ENCODE measurements around the gene MBNL3.

MBNL3 gene

GRCh38 chrX:132384301-132384700 lies 104.5 kb downstream of the MBNL3 start:
- no peak overlapping the region for H3K4me3 Mint-ChIP-seq
- no peak for ATAC-seq

GRCh38 chrX:132382068-132382467 lies 106.8 kb downstream of the MBNL3 start:
- peak overlapping the region in 1 of 2 donors; percentile 80 for H3K27ac Mint-ChIP-seq
- DNase-seq (no peak), ATAC-seq (no peak)
- H3K9me3 Mint-ChIP-seq = no peaks in the 10 kb centered on the region
- no peaks in the 10 kb centered on the region for H3K4me1 Mint-ChIP-seq
- H3K27me3 Mint-ChIP-seq = no peaks in the 10 kb centered on the region
- no peak overlapping the region for H3K4me3 Mint-ChIP-seq

More at GRCh38 chrX:132384301-132384700, 104.5 kb downstream of the MBNL3 start:
- Mint-ChIP-seq H3K4me1 (no peaks in the 10 kb centered on the region), H3K27ac (no peak overlapping the region), H3K9me3 (no peaks in the 10 kb centered on the region), H3K27me3 (no peaks in the 10 kb centered on the region)
- DNase-seq = no peak

- H3K9me3 Mint-ChIP-seq = no peaks in the 10 kb centered on the region
- ATAC-seq (no peak), DNase-seq (no peak)
- no peak overlapping the region for H3K4me3 Mint-ChIP-seq
- H3K27ac Mint-ChIP-seq = no peak overlapping the region
- no peaks in the 10 kb centered on the region for H3K27me3 Mint-ChIP-seq
- no peaks in the 10 kb centered on the region for H3K4me1 Mint-ChIP-seq
These were observed 110.6 kb downstream of the MBNL3 start for GRCh38 chrX:132378281-132378680.

GRCh38 chrX:132375941-132376340 lies 112.9 kb downstream of the MBNL3 start:
- ATAC-seq (no peak), DNase-seq (no peak)
- Mint-ChIP-seq H3K4me3 (no peak overlapping the region), H3K9me3 (no peaks in the 10 kb centered on the region), H3K27ac (no peak overlapping the region), H3K4me1 (no peaks in the 10 kb centered on the region), H3K27me3 (no peaks in the 10 kb centered on the region)

- no peak for DNase-seq
- no peak overlapping the region for H3K4me3 Mint-ChIP-seq
- no peak overlapping the region for H3K27ac Mint-ChIP-seq
- H3K9me3 Mint-ChIP-seq = no peaks in the 10 kb centered on the region
- H3K4me1 Mint-ChIP-seq = no peaks in the 10 kb centered on the region
- no peaks in the 10 kb centered on the region for H3K27me3 Mint-ChIP-seq
- ATAC-seq = no peak
These were observed 115.2 kb downstream of the MBNL3 start for GRCh38 chrX:132373610-132374009.

- no peak for DNase-seq
- H3K27me3 Mint-ChIP-seq = no peaks in the 10 kb centered on the region
- H3K4me1 Mint-ChIP-seq = no peaks in the 10 kb centered on the region
- no peak overlapping the region for H3K4me3 Mint-ChIP-seq
- H3K9me3 Mint-ChIP-seq = no peaks in the 10 kb centered on the region
- H3K27ac Mint-ChIP-seq = no peak overlapping the region
- ATAC-seq = no peak
These were observed 119.1 kb downstream of the MBNL3 start for GRCh38 chrX:132369617-132370326.

GRCh38 chrX:132367984-132368383 lies 120.9 kb downstream of the MBNL3 start:
- no peaks in the 10 kb centered on the region for H3K27me3 Mint-ChIP-seq
- no peak for ATAC-seq
- no peak overlapping the region for H3K27ac Mint-ChIP-seq

GRCh38 chrX:132367314-132367713 lies 121.5 kb downstream of the MBNL3 start:
- ATAC-seq (no peak), DNase-seq (no peak)
- Mint-ChIP-seq H3K9me3 (peaks cover 0 to 7% of the 10 kb centered on the region in 2 donors), H3K4me3 (no peak overlapping the region), H3K27ac (no peak overlapping the region), H3K4me1 (no peaks in the 10 kb centered on the region), H3K27me3 (no peaks in the 10 kb centered on the region)

More at GRCh38 chrX:132367984-132368383, 120.9 kb downstream of the MBNL3 start:
- Mint-ChIP-seq H3K4me3 (no peak overlapping the region), H3K4me1 (no peaks in the 10 kb centered on the region), H3K9me3 (peaks cover 0 to 5% of the 10 kb centered on the region in 2 donors)
- no peak for DNase-seq

- DNase-seq (no peak), ATAC-seq (no peak)
- Mint-ChIP-seq H3K4me1 (no peaks in the 10 kb centered on the region), H3K27me3 (no peaks in the 10 kb centered on the region), H3K9me3 (peaks cover 0 to 7% of the 10 kb centered on the region in 2 donors), H3K4me3 (no peak overlapping the region), H3K27ac (no peak overlapping the region)
These were observed 123.3 kb downstream of the MBNL3 start for GRCh38 chrX:132365490-132365889.

- no peaks in the 10 kb centered on the region for H3K4me1 Mint-ChIP-seq
- no peak for ATAC-seq
- H3K27me3 Mint-ChIP-seq = no peaks in the 10 kb centered on the region
- H3K4me3 Mint-ChIP-seq = no peak overlapping the region
- no peak for DNase-seq
- peaks cover 0 to 7% of the 10 kb centered on the region in 2 donors for H3K9me3 Mint-ChIP-seq
- H3K27ac Mint-ChIP-seq = peak overlapping the region in 1 of 2 donors; percentile 40
These were observed 124.5 kb downstream of the MBNL3 start for GRCh38 chrX:132364313-132364712.

- DNase-seq = no peak
- ATAC-seq = no peak
- no peak overlapping the region for H3K27ac Mint-ChIP-seq
- H3K27me3 Mint-ChIP-seq = no peaks in the 10 kb centered on the region
- no peaks in the 10 kb centered on the region for H3K9me3 Mint-ChIP-seq
- H3K4me1 Mint-ChIP-seq = no peaks in the 10 kb centered on the region
- no peak overlapping the region for H3K4me3 Mint-ChIP-seq
These were observed 135.4 kb downstream of the MBNL3 start for GRCh38 chrX:132353430-132353829.

GRCh38 chrX:132336172-132336571 lies 152.7 kb downstream of the MBNL3 start:
- Mint-ChIP-seq H3K27me3 (no peaks in the 10 kb centered on the region), H3K9me3 (no peaks in the 10 kb centered on the region), H3K4me1 (no peaks in the 10 kb centered on the region), H3K4me3 (no peak overlapping the region), H3K27ac (no peak overlapping the region)
- ATAC-seq = no peak
- DNase-seq = no peak

GRCh38 chrX:132333351-132333750 lies 155.5 kb downstream of the MBNL3 start:
- no peaks in the 10 kb centered on the region for H3K27me3 Mint-ChIP-seq
- H3K4me3 Mint-ChIP-seq = no peak overlapping the region
- ATAC-seq = no peak
- H3K27ac Mint-ChIP-seq = no peak overlapping the region
- no peak for DNase-seq
- peaks cover 5% of the 10 kb centered on the region for H3K4me1 Mint-ChIP-seq
- H3K9me3 Mint-ChIP-seq = peaks cover 0 to 9% of the 10 kb centered on the region in 2 donors

- ATAC-seq = no peak
These were observed 157.3 kb downstream of the MBNL3 start for GRCh38 chrX:132331532-132331931.

GRCh38 chrX:132331000-132331399 lies 157.8 kb downstream of the MBNL3 start:
- DNase-seq = no peak
- H3K27me3 Mint-ChIP-seq = no peaks in the 10 kb centered on the region
- H3K27ac Mint-ChIP-seq = no peak overlapping the region
- H3K4me3 Mint-ChIP-seq = no peak overlapping the region
- H3K9me3 Mint-ChIP-seq = peaks cover 0 to 9% of the 10 kb centered on the region in 2 donors
- no peak for ATAC-seq
- H3K4me1 Mint-ChIP-seq = peaks cover 5% of the 10 kb centered on the region

More at GRCh38 chrX:132331532-132331931, 157.3 kb downstream of the MBNL3 start:
- no peaks in the 10 kb centered on the region for H3K27me3 Mint-ChIP-seq
- no peak overlapping the region for H3K27ac Mint-ChIP-seq
- H3K4me3 Mint-ChIP-seq = no peak overlapping the region
- peaks cover 5% of the 10 kb centered on the region for H3K4me1 Mint-ChIP-seq
- no peak for DNase-seq
- peaks cover 0 to 9% of the 10 kb centered on the region in 2 donors for H3K9me3 Mint-ChIP-seq

GRCh38 chrX:132330156-132330729 lies 158.6 kb downstream of the MBNL3 start:
- Mint-ChIP-seq H3K27ac (no peak overlapping the region), H3K4me1 (peaks cover 5% of the 10 kb centered on the region), H3K27me3 (no peaks in the 10 kb centered on the region), H3K9me3 (peaks cover 0 to 9% of the 10 kb centered on the region in 2 donors), H3K4me3 (no peak overlapping the region)
- ATAC-seq (no peak), DNase-seq (no peak)

All from stimulated activated naive CD8-positive, alpha-beta T cell treated with anti-CD3 and anti-CD28 coated beads, Interleukin-15, amount 100 ng/mL, for 72 hours (primary cell).